RWPE2 (cell line): Measurements from ENCODE around the gene SLC25A25.
"Not testable (repeated sequence)": the region's sequence is repeated elsewhere in the genome, so short reads cannot be mapped to it uniquely, and the experiment has no call there.

ENCODE experiments used
- ATAC-seq: fragments of 200-7000 bp; cut with Tn5 transposase; 3 replicates; pipeline ENCODE4 v1.9.1; 2021; ENCODE audit warnings: low read depth
- DNase-seq: peaks from one replicate; pipeline ENCODE4 v3.0.0-alpha.2; 2020; ENCODE audit warnings: low spot score
- H3K27ac ChIP-seq: fragments of 450-650 bp; 2 replicates; pipeline ENCODE4 v1.5.1; 2017; ENCODE audit warnings: mild to moderate bottlenecking; ENCODE audit not compliant: poor library complexity, severe bottlenecking
- H3K27me3 ChIP-seq: fragments of 250-450 bp; sonication (Bioruptor Pico); 2 replicates; pipeline ENCODE4 v1.5.1; 2021; ENCODE audit warnings: mild to moderate bottlenecking, moderate library complexity; ENCODE audit not compliant: insufficient read depth, poor library complexity, severe bottlenecking
- H3K36me3 ChIP-seq: fragments of 250-450 bp; sonication (Bioruptor Pico); 2 replicates; pipeline ENCODE4 v1.5.1; 2020; ENCODE audit warnings: low read depth, mild to moderate bottlenecking, moderate library complexity
- H3K4me1 ChIP-seq: fragments of 250-450 bp; sonication (Bioruptor Pico); 2 replicates; pipeline ENCODE4 v1.5.1; 2021; ENCODE audit warnings: mild to moderate bottlenecking, moderate library complexity; ENCODE audit not compliant: insufficient read depth, poor library complexity, severe bottlenecking
- H3K4me3 ChIP-seq: fragments of 250-450 bp; sonication (Bioruptor Pico); 2 replicates; pipeline ENCODE4 v1.5.1; 2021; ENCODE audit warnings: mild to moderate bottlenecking, moderate library complexity; ENCODE audit not compliant: severe bottlenecking
- H3K9me3 ChIP-seq: fragments of 250-450 bp; sonication (Bioruptor Pico); 2 replicates; pipeline ENCODE4 v1.5.1; 2021; ENCODE audit warnings: mild to moderate bottlenecking, moderate library complexity; ENCODE audit not compliant: severe bottlenecking
- TF ChIP-seq, protein P1 (sequence below): fragments of 450-650 bp; IDR thresholded peaks from one replicate; pipeline ENCODE4 v1.5.1; 2017; ENCODE audit warnings: mild to moderate bottlenecking, moderate library complexity; ENCODE audit not compliant: poor library complexity, severe bottlenecking

SLC25A25 gene

DNA sequence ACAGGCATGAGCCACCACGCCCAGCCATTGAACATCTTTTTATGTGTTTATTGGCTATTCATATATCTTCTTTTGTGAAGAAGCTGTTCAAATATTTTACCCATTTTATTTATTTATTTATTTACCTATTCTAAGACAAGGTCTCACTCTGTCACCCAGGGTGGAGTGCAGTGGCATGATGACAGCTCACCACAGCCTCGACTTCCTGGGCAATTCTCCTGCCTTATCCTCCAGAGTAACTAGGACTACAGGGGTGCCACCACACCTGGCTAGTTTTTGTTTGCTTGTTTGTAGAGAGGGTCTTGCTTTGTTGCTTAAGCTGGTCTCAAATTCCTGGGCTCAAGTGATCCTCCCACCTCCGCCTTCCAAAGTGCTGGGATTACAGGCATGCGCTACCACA lies 34.4 kb upstream of the SLC25A25 start:
- Histone ChIP-seq H3K4me3 (no peak overlapping the region), H3K27ac (no peak overlapping the region), H3K27me3 (no peaks in the 10 kb centered on the region), H3K9me3 (no peaks in the 10 kb centered on the region), H3K4me1 (no peaks in the 10 kb centered on the region), H3K36me3 (no peaks in the 10 kb centered on the region)
- TF ChIP-seq, protein P1, sequence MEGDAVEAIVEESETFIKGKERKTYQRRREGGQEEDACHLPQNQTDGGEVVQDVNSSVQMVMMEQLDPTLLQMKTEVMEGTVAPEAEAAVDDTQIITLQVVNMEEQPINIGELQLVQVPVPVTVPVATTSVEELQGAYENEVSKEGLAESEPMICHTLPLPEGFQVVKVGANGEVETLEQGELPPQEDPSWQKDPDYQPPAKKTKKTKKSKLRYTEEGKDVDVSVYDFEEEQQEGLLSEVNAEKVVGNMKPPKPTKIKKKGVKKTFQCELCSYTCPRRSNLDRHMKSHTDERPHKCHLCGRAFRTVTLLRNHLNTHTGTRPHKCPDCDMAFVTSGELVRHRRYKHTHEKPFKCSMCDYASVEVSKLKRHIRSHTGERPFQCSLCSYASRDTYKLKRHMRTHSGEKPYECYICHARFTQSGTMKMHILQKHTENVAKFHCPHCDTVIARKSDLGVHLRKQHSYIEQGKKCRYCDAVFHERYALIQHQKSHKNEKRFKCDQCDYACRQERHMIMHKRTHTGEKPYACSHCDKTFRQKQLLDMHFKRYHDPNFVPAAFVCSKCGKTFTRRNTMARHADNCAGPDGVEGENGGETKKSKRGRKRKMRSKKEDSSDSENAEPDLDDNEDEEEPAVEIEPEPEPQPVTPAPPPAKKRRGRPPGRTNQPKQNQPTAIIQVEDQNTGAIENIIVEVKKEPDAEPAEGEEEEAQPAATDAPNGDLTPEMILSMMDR = no peak
- DNase-seq = no peak
- no peak for ATAC-seq

DNA sequence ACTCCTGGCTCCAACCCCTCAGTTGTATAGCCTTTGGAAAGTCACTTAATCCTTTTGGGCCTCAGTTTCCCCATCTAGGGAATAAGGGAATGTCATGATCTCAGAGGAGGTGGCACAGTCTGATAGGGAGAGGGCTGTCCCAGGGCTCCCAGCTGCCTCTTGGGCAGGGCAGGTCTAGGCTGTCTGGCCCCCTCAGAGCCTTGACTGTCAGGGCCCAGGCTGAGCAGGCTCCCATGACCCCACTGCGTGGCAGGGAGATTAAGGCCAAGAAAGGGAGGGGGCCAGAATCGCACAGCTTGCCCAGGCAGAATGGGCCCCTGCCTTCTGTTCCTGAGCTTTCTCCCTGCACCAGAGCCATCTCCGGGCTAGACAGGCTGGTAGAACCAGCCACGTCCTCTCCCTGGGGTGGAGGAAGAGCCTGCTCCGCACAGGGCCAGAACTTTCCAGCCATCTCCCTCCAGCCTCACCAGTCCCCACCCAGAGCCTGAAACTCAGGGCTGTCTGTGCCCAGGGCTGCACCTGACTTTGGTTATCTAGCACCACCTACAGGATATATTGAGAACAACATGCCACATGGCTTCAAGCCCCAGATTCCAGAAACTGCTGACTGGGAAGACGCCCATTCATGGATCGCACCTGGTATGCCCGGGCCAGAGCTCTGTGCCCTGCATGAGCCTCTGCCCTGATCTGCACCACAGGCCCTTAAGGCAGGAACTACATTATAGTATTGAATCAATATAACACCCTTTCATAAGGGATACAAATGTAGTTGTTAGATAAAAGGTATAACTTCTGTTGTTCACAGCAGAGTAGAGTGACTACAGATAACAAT lies 33.0 kb upstream of the SLC25A25 start:
- peak; percentile 57 for DNase-seq
- ATAC-seq = peak; percentile 95
- Histone ChIP-seq H3K27ac (no peak overlapping the region), H3K36me3 (no peaks in the 10 kb centered on the region), H3K4me1 (no peaks in the 10 kb centered on the region), H3K9me3 (no peaks in the 10 kb centered on the region), H3K4me3 (no peak overlapping the region), H3K27me3 (no peaks in the 10 kb centered on the region)
- TF ChIP-seq, protein P1 = peak; percentile 93

DNA sequence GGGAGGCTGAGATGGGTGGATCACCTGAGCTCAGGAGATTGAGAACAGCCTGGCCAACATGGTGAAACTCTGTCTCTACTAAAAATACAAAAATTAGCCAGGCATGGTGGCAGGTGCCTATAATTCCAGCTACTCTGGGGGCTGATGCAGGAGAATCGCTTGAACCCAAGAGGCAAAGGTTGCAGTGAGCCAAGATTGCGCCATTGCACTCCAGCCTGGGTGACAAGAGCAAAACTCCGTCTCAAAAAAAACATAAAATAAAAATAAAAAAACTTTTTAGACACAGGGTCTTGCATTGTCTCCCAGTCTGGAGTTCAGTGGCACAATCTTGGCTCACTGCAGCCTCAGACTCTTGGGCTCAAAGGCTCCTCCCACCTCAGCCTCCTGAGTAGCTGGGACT lies 31.5 kb upstream of the SLC25A25 start:
- H3K27me3 ChIP-seq, H3K4me3 ChIP-seq, H3K36me3 ChIP-seq, DNase-seq, H3K27ac ChIP-seq, H3K9me3 ChIP-seq, ATAC-seq, H3K4me1 ChIP-seq: not testable (repeated sequence)

DNA sequence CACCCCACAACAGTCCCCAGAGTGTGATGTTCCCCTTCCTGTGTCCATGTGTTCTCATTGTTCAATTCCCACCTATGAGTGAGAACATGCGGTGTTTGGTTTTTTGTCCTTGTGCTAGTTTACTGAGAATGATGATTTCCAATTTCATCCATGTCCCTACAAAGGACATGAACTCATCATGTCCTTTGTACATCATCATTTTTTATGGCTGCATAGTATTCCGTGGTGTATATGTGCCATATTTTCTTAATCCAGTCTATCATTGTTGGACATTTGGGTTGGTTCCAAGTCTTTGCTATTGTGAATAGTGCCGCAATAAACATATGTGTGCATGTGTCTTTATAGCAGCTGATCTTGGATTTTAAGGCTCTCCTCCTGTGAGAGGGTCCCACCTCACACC lies 27.2 kb upstream of the SLC25A25 start:
- H3K27ac ChIP-seq, ATAC-seq, H3K27me3 ChIP-seq, H3K4me3 ChIP-seq, H3K9me3 ChIP-seq, H3K4me1 ChIP-seq, DNase-seq, H3K36me3 ChIP-seq: not testable (repeated sequence)

DNA sequence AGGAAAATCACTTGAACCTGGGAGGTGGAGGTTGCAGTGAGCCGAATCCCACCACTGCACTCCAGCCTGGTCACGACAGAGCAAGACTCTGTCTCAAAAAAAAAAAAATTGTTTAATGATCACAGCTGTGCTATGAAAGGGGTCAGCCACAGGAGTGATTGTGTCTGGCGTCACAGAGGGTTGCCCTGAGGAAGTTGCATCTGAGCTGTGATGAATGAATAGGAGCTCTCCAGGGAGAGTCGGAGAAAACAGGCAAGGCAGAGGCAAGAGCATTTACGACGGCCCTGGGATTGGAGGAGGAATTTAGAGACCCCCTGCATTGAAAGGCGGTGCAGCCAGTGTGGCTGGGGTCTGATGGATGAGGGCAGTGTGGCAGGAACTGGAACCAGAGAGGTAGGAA lies 26.0 kb upstream of the SLC25A25 start:
- Histone ChIP-seq H3K27me3 (no peaks in the 10 kb centered on the region), H3K27ac (no peak overlapping the region), H3K4me3 (no peak overlapping the region), H3K9me3 (no peaks in the 10 kb centered on the region), H3K4me1 (no peaks in the 10 kb centered on the region), H3K36me3 (no peaks in the 10 kb centered on the region)
- TF ChIP-seq, protein P1 = no peak
- no peak for DNase-seq
- no peak for ATAC-seq

DNA sequence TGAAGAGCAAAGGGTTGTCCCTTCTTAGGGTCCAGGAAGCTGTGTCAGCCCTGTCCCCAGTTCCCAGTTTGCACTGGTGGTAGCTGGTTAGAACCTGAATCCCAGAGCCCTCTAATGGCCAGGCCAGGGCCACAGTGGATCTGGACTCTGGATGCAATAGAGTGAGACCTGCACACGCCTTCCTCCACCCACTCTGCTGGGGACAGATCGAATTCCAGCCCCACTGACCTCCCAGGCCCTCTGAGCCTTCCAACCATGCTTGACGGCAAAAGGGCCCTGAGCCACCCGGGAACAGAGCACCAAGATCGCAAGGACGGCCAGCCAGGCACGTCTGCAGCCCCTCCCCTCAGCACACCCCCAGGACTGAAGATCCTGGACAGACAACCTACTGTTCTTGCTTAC lies 24.6 kb upstream of the SLC25A25 start:
- ATAC-seq = no peak
- no peak overlapping the region for H3K27ac ChIP-seq

DNA sequence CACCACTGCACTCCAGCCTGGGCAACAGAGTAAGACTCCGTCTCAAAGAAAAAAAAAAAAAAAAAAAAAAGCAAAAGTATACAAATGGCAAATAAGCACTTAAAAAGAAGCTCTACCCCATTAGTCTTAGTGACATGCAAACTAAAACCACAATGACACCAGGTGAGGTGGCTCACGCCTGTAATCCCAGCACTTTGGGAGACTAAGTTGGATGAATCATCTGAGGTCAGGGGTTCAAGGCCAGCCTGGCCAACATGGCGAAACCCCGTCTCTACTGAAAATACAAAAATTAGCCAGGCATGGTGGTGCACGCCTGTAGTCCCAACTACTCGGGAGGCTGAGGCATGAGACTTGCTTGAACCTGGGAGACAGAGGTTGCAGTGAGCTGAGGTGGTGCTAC lies 22.6 kb upstream of the SLC25A25 start:
- H3K36me3 ChIP-seq, H3K9me3 ChIP-seq, H3K4me3 ChIP-seq, ATAC-seq, H3K4me1 ChIP-seq, H3K27me3 ChIP-seq, H3K27ac ChIP-seq, DNase-seq: not testable (repeated sequence)

More for the DNA sequence above, 24.6 kb upstream of the SLC25A25 start:
- Histone ChIP-seq H3K4me3 (no peak overlapping the region), H3K9me3 (no peaks in the 10 kb centered on the region), H3K36me3 (no peaks in the 10 kb centered on the region), H3K27me3 (no peaks in the 10 kb centered on the region), H3K4me1 (no peaks in the 10 kb centered on the region)
- DNase-seq = no peak
- TF ChIP-seq, protein P1 = no peak
